Activated T-cell treated with anti-CD3 and anti-CD28 coated beads, Interleukin-2, amount 50 U/mL, for 4 hours (primary cell): Measurements from ENCODE around the gene TBR1. TPM values are rescaled to one million over a fixed set of nuclear protein-coding genes. Genes with fewer than 3 reads are reported as not detected.
A peak's percentile ranks its signal among the peaks of the same experiment; 100 is the strongest.

Source experiments
- ATAC-seq, 2 donors: fragments of 200-7000 bp; cut with Tn5 transposase; one replicate each; pipeline ENCODE4 v1.10.0; 2021
- DNase-seq: peaks from one replicate; pipeline ENCODE4 v3.0.0-alpha.2; 2020
- H3K27me3 Mint-ChIP-seq: one replicate; pipeline ENCODE4 v1.8.0; 2021; ENCODE audit warnings: low read depth, mixed read lengths
- H3K36me3 Mint-ChIP-seq: one replicate; pipeline ENCODE4 v1.8.0; 2022; ENCODE audit warnings: mixed read lengths; ENCODE audit not compliant: insufficient read depth
- H3K4me1 Mint-ChIP-seq: one replicate; pipeline ENCODE4 v1.8.0; 2021; ENCODE audit warnings: low read depth, mixed read lengths
- H3K4me3 Mint-ChIP-seq: one replicate; pipeline ENCODE4 v1.8.0; 2021; ENCODE audit warnings: mild to moderate bottlenecking, moderate library complexity, mixed read lengths
- H3K9me3 Mint-ChIP-seq: one replicate; pipeline ENCODE4 v1.8.0; 2021; ENCODE audit warnings: mixed read lengths
- total RNA-seq, 3 donors: library from RNA; stranded (reverse); gene quantifications; one replicate each; pipeline ENCODE4 v1.2.1, GENCODE V29; 2021

TBR1 gene
- total RNA-seq, 3 donors from 2014 or later, result not detected

DNA sequence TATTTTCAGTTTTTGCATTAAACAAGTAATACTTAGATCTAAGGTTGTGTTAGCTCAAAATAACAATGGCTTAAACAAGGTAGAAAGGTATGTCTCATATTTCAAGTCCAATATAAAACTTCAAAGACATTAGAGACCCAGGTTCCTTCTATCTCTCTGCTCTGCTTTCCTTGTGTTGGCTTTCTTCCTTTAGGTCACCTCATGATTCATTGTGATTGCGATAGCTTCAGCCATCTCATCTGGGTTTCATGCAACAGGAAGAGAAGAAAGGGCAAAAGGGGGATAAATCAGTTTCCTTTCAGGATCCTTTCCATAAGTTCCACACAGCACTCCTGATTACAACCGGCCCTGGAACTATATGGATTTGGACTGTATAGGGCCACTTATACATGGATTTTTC lies 16.0 kb upstream of the TBR1 start:
- DNase-seq (no peak), ATAC-seq (no peak)
- H3K4me1 Mint-ChIP-seq, result no peaks in the 10 kb centered on the region
- H3K36me3 Mint-ChIP-seq, result peaks cover 55% of the 10 kb centered on the region
- H3K4me3 Mint-ChIP-seq, result no peak overlapping the region
- no peaks in the 10 kb centered on the region for H3K27me3 Mint-ChIP-seq
- no peaks in the 10 kb centered on the region for H3K9me3 Mint-ChIP-seq

DNA sequence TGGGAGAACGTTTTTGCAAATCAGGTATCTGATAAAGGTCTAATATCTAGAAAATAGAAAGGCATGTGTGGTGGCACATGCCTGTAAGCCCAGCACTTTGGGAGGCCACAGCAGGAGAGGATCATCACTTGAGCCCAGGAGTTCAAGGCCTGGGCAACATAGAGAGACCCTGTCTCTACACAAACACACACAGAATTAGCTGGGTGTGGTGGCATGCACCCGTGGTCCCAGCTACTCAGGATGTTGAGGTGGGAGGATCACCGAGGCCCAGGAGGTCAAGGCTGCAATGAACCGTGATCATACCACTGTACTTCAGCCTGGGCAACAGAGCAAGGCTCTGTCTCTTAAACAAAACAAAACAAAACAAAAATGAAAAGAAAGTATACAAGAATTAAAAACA lies 13.8 kb upstream of the TBR1 start:
- DNase-seq, result no peak
- Mint-ChIP-seq H3K4me3 (no peak overlapping the region), H3K9me3 (no peaks in the 10 kb centered on the region), H3K27me3 (no peaks in the 10 kb centered on the region), H3K4me1 (no peaks in the 10 kb centered on the region), H3K36me3 (peaks cover 35% of the 10 kb centered on the region)
- no peak for ATAC-seq

DNA sequence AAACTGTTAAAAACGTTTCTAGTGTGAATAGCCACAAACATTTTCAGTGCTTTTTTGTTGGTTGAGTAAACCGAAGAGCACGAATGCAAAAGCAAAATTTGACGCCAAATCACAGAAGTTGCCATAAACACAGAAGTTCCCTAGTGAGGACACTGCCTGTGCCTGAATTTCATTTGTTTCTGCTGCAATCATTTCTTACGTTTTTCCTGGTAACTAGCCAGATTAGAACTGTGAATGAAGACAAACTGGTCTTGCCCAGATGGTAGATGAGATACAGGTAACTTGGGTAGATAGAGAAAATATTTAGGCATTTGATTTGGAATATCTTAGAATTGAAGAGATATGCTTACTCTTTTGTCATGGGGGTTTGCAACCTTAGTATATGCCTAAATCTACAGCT lies 9.8 kb upstream of the TBR1 start:
- Mint-ChIP-seq H3K27me3 (no peaks in the 10 kb centered on the region), H3K4me1 (no peaks in the 10 kb centered on the region), H3K9me3 (no peaks in the 10 kb centered on the region), H3K36me3 (peaks cover 18% of the 10 kb centered on the region), H3K4me3 (no peak overlapping the region)
- no peak for ATAC-seq
- DNase-seq, result no peak

DNA sequence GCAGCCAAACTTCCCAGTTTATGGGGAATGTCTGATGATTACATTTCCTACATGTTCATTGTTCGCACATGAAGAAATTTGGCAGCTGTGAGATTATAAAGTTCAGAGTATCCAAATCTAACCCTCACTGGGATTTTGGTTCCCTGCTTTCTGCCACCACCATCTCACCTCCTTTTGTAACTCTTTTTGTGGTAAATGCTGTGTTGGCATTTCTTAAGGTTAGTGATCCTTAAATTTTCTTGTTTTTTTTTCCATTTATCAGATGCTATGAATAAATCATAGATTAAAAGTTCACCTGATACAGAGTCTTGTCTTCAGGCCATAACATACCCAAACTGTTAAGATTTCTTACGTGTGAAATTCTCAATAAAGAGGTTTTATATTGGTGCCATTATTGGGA lies 8.5 kb upstream of the TBR1 start:
- Mint-ChIP-seq H3K4me3 (no peak overlapping the region), H3K36me3 (peaks cover 10% of the 10 kb centered on the region), H3K27me3 (no peaks in the 10 kb centered on the region), H3K9me3 (no peaks in the 10 kb centered on the region), H3K4me1 (no peaks in the 10 kb centered on the region)
- no peak for ATAC-seq
- DNase-seq, result no peak

DNA sequence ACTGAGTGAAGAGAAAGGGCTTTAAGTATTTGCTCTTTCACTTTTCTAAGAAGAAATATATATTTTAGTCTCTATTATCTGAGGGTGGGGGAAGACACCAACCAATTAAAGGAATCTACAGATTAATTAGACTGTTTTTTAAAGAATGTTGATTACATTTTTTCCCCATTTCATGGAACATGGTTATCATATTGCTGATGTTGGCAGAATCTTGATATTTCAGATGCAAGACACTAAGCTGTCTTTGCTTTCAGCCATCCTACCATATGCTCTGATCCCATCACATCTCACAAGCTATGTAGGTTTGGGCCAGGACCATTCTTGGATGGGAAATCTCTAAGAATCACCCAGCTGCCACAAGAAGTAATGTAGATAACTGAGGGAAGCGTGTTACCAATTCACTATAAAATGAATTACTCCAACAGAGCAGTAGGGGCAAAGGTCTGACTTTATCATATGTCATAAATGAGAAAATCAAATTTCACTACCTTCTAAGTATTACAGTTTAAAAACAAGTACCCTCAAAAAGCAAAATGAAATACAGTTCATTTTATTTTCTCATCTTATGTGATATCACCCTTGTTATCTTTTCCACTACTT lies 6.7 kb upstream of the TBR1 start:
- ATAC-seq, result no peak
- Mint-ChIP-seq H3K9me3 (no peaks in the 10 kb centered on the region), H3K4me3 (no peak overlapping the region), H3K4me1 (peaks cover 4% of the 10 kb centered on the region), H3K36me3 (peaks cover 5% of the 10 kb centered on the region), H3K27me3 (peaks cover 4% of the 10 kb centered on the region)
- no peak for DNase-seq

DNA sequence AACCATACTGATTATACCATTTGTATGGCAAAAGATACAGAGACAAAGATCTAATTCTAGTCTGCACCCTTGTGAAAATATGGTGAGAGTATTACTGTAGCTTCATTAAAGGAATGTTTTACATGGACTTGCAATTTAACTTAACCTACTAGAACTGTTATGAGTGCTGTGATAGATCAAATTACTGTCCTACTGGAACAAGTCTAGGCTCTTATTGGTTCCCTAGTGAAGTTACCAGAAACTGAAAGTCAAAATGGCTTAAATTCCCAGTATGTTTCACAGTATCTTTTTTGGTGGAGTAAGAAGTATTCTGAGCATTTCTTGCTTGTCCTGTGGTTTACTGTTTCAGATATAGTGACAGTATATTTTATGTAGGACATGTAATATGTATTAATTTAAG lies 3.8 kb upstream of the TBR1 start:
- Mint-ChIP-seq H3K9me3 (no peaks in the 10 kb centered on the region), H3K27me3 (peaks cover 28% of the 10 kb centered on the region), H3K4me3 (no peak overlapping the region), H3K36me3 (peaks cover 5% of the 10 kb centered on the region), H3K4me1 (peaks cover 28% of the 10 kb centered on the region)
- DNase-seq (no peak), ATAC-seq (no peak)

DNA sequence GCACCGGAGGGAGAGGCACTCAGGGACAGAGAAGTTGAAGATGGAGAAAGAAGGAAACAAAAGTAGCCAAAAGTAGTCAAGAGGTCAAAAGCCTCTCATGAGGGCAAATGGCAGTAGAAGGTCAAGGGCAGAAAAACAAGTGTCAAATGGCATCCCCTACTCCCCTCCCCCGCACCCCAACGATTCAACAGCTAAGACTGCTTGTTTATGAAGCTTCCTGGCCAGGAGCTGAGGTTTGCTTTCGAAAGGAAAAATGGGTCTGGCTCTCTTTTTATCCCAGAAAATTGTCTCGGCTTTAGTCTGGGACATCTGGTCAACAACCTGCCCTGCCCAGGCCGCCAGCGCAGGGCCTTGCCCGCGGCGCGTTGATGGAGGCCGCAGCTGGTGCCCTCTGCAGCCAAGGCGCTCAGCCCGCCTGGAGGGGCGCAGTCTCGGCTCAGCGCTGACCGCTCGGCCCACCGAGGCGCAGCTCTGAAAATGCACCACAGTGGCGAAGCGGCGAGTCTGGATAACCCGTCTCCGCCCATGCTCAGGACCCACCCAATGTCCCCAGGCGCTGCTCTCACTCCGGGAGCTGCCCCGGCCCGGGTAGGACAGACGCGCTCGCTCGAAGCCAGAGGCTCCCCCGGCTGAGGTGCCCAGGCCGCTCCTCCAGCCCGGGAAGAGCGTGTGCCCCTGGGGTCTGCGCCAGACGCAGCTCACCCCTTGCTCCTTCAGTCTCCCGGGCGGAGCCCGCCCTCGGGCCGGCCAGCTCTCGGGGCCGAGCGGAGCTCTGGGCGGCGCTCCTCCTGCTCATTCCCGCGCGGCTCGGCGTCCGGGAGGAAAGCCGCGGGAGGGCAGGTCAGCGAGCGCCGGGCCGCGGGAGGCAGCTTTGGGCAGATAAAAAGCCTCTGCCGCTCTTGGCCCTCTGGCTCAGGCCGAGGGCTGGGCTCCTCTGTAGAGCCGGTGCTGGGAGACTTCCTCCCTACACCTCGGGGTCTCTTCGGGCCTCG lies 1.8 kb upstream of the TBR1 start:
- Mint-ChIP-seq H3K4me3 (peak overlapping the region; percentile 74), H3K4me1 (peaks cover 45% of the 10 kb centered on the region), H3K36me3 (peaks cover 1% of the 10 kb centered on the region), H3K27me3 (peaks cover 47% of the 10 kb centered on the region), H3K9me3 (no peaks in the 10 kb centered on the region)
- DNase-seq (no peak), ATAC-seq (peak; percentile 47 to 51)

DNA sequence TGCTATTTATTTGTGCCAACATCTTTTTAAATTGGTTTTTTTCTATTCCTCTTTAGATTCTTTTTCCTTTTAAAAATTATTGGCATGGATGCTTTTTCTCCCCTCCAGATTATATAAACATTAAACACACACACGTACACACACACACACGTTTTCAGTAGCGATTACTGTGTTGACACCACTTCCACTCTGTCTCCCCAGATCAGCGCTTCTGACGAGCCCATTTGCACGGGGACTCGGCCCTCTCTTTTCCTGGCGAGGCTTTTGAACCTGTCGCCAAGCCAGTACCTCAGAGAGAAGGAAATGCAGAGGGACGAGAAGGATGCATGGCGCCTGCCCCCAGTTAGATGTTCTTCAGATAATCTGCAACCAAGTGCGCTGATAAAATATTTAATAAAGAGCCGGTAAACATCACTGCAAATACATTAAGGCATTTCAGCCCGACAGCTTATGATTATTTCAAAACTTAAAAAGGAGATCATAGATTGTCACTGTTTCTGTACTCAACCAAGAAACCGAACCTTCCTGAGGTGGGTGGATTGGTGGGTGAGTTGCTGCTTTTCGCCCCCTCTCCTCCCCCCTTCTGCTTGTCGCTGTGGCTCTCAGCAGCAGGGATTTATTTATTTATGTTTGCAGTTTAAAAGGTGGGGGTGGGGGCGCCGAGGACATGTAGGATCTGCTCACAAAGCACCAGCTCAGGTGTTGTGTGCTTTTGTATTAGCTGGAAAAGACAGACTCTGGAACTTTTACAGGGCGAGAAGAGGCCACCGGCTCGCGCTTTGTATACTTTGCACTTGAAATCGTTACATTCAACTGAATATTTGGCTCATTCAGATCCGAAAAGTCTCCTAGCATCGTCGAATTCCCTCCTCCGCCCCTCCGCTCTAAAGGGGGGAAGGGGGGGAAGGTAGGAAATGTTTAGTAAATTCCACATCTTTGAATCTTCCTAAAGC lies 787 bp upstream of the TBR1 start:
- no peak for DNase-seq

DNA sequence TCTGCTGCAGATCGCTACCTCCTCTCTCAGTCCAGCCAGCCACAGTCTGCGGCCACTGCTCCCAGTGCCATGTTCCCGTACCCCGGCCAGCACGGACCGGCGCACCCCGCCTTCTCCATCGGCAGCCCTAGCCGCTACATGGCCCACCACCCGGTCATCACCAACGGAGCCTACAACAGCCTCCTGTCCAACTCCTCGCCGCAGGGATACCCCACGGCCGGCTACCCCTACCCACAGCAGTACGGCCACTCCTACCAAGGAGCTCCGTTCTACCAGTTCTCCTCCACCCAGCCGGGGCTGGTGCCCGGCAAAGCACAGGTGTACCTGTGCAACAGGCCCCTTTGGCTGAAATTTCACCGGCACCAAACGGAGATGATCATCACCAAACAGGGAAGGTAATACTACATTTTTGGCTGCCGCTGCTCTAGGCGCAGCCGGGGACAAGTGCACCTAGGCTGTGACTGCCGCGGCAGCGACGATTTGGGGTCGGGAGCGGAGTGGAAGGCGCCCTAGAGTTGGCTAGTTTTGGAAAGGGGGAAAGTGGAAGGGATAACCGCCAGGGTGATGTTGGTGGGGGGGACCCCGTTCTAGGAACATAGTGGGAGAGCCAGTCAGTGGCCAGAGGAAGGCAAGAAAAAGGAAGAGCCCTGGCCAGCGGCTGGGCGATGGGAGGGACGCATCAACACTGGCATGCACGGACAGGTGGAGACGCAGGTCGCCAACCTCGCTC lies 776 bp downstream of the TBR1 start:
- DNase-seq (no peak), ATAC-seq (peak; percentile 7 to 27)
- Mint-ChIP-seq H3K27me3 (peaks cover 70% of the 10 kb centered on the region), H3K9me3 (no peaks in the 10 kb centered on the region), H3K36me3 (peaks cover 1% of the 10 kb centered on the region), H3K4me3 (peak overlapping the region; percentile 35), H3K4me1 (peaks cover 46% of the 10 kb centered on the region)

More for the DNA sequence above, 787 bp upstream of the TBR1 start:
- H3K4me3 Mint-ChIP-seq, result peak overlapping the region; percentile 74
- peak; percentile 39 for ATAC-seq
- H3K4me1 Mint-ChIP-seq, result peaks cover 46% of the 10 kb centered on the region
- H3K27me3 Mint-ChIP-seq, result peaks cover 55% of the 10 kb centered on the region
- H3K9me3 Mint-ChIP-seq, result no peaks in the 10 kb centered on the region
- H3K36me3 Mint-ChIP-seq, result peaks cover 1% of the 10 kb centered on the region

DNA sequence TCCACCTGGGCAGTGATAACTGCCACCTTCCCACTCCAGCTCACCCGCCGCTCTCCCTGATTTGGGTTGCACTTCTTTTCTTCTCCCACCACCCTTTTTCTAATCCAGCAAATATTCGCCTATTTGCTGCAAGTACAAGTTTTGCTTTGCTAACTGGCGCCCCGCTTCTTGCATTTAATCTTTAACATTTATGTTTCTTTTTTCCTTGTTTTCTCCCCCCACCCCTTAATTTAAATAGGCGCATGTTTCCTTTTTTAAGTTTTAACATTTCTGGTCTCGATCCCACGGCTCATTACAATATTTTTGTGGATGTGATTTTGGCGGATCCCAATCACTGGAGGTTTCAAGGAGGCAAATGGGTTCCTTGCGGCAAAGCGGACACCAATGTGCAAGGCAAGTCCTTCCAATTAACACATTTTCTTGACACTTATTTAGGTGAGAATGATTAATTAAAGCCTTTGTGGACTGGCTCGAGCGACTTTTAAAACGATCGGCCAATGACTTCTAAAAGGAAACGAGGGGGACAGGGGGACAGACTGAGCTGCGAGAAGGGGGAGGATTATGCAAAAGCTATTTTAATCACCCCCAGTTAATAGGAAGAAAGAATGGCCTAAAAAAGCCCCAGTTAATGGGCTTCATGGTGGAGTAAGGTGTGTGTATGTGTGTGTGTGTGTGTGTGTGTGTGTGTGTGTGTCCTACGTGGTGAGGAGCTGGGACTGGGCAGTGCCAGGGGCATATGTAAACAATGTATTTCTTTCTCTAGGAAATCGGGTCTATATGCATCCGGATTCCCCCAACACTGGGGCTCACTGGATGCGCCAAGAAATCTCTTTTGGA lies 1.6 kb downstream of the TBR1 start:
- Mint-ChIP-seq H3K36me3 (peaks cover 1% of the 10 kb centered on the region), H3K9me3 (no peaks in the 10 kb centered on the region), H3K4me1 (peaks cover 46% of the 10 kb centered on the region), H3K4me3 (no peak overlapping the region), H3K27me3 (peaks cover 78% of the 10 kb centered on the region)
- DNase-seq (no peak), ATAC-seq (no peak)

DNA sequence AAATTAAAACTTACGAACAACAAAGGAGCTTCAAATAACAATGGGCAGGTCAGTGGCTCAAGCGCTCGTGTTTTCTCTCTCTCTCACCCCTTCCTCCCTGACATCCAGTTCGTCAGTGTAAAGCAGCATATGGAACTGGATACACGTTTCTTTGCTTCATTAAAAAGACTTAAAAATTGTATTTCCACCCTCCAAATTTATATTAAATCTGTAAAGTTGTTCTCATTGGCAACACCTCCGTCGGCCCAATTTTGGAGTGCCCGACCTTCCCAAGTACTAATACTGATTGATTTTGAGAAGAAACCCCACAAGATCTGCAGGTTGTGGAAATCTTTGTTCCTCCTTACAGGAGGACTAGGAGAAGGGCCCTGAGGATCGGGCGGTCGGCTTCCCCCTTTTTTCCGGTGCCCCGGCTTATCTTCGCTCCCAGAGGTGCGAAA lies 2.2 kb downstream of the TBR1 start:
- no peak for ATAC-seq
- H3K4me1 Mint-ChIP-seq, result peaks cover 49% of the 10 kb centered on the region
- peak overlapping the region; percentile 5 for H3K4me3 Mint-ChIP-seq
- no peaks in the 10 kb centered on the region for H3K36me3 Mint-ChIP-seq
- no peak for DNase-seq
- no peaks in the 10 kb centered on the region for H3K9me3 Mint-ChIP-seq
- peaks cover 84% of the 10 kb centered on the region for H3K27me3 Mint-ChIP-seq

DNA sequence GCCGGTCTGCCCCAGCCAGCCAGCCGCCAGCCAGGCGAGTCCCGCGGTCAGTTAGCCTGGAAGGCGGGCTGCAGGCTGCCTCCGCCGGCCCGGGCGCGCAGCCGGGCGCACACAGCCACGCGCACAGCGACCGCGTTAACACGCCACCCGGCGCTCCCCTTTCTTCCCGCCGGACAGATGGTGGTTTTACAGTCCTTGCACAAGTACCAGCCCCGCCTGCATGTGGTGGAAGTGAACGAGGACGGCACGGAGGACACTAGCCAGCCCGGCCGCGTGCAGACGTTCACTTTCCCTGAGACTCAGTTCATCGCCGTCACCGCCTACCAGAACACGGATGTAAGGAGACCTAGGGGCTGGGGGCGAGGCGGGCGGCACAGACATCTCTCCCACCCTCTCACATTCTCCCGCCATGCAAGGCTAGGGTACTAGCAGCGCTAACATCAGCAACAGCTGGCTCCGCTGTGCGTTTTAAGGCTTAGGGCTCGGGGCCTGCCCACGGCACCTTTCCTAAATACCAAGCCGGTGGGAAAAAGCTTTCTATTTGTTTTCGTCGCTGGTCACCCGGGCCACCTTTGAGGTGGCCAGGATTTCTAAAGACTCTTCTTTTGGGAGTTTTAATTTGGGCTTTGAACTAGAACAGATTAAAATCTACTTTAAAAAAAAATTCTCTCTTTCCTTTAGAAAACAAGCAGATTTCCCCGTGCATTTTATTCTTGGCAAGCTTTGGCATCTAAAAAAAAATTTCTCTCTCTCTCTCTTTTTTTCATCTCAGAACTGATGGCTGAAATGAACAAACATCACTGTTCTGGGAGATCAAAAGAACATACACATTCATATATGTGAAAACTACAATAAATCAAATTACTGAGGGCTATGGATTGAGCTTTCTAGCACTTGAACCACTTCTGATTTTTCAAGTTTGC lies 2.9 kb downstream of the TBR1 start:
- Mint-ChIP-seq H3K9me3 (no peaks in the 10 kb centered on the region), H3K27me3 (peaks cover 82% of the 10 kb centered on the region), H3K4me3 (peak overlapping the region; percentile 60), H3K36me3 (no peaks in the 10 kb centered on the region), H3K4me1 (peaks cover 45% of the 10 kb centered on the region)
- DNase-seq (no peak), ATAC-seq (no peak)
